GM04504 (cell line): ENCODE results near the gene SFN.
"Not testable (repeated sequence)": the region's sequence is repeated elsewhere in the genome, so short reads cannot be mapped to it uniquely, and the experiment has no call there.

Experiments
- DNase-seq: peaks from one replicate; pipeline ENCODE4 v3.0.0-alpha.2; 2012; ENCODE audit warnings: low read depth

SFN gene

GRCh38 chr1:26839339-26839722, 23.6 kb upstream of the SFN start:
- DNase-seq = no peak

GRCh38 chr1:26839779-26840178, 23.2 kb upstream of the SFN start:
- no peak for DNase-seq

GRCh38 chr1:26844424-26845196, 18.3 kb upstream of the SFN start:
- no peak for DNase-seq

DNA sequence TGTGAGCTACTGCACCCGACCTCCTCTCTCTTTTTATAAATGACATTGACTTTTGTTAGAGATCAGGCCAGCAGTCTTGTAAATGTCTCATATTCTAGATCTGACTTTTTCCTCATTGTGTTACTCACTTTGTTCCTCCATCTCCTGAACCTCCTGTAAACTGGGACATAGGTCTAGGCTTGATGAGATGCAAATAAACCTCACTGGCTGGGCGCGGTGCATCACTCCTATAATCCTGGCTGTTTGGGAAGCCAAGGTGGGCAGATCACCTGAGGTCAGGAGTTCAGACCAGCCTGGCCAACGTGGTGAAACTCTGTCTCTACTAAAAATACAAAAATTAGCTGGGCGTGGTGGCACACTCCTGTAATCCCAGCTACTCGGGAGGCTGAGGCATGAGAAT, 15.1 kb upstream of the SFN start:
- DNase-seq = not testable (repeated sequence)

GRCh38 chr1:26848499-26848898, 14.4 kb upstream of the SFN start:
- no peak for DNase-seq

- DNase-seq = peak; percentile 66
Observed at GRCh38 chr1:26848941-26849774, 13.8 kb upstream of the SFN start.

- DNase-seq = no peak
Observed at GRCh38 chr1:26851106-26851684, 11.8 kb upstream of the SFN start.

GRCh38 chr1:26852701-26853100, 10.2 kb upstream of the SFN start:
- DNase-seq = no peak

- DNase-seq = peak; percentile 76
Observed at GRCh38 chr1:26853156-26853555, 9.8 kb upstream of the SFN start.

DNA sequence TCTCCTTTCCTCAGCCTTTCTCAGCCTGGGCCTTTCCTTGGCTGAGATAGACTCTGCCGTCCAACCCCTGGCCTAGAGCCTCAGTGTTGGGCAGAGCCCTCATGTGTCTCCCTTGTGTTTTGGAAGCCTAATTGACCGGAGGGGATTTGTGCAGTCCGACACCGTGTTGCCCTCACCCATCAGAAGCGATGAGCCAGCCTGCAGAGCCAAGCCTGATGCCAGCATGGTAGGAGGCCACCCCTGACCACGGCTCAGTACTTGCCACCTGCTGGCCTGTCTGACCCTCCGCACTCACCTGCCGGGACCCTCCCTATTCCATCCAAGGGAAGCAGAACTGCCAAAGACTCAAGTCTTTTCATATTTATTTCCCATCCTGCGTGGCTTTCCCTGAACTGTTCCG, 9.3 kb upstream of the SFN start:
- no peak for DNase-seq

DNA sequence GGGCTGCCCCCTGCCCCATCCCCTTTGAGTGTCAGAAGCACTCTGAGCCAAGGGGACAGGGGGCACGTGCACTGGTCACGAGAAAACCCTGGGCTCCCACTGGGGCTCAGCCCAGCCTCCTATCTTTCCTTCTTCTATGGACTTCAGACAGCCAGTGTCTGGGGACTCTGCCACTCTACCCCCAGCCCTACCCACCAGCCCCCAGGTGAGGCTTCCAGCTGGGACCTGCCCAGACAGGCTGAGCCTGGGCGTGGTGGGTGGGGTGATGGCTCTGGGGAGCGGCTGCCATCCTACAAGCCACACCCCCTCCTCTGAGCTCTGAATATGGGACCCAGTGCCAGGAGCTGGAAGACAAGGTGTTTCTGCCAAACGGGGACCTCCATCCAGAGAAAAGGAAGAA, 8.0 kb upstream of the SFN start:
- DNase-seq = no peak

DNA sequence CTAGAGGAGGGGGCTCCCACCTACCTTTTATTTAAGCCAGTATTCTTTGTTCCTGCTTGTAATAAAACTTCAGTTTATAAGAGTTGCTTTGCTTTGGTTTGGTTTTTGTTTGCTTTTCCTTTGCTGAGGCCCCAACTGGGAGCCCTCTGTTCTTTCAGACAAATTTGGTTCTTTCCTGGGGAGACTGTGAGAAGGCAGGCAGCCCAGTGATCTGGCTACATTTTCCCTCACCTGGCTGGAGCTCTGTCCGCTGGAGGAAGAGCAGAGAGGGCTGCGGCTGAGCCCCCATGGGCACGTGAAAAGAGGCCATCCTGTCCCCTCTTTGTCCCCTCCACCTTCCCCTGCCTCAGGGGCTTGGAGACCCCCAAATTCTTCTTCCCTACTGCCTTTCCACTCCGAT, 7.3 kb upstream of the SFN start:
- no peak for DNase-seq

- no peak for DNase-seq
Observed at GRCh38 chr1:26856181-26856580, 6.8 kb upstream of the SFN start.

DNA sequence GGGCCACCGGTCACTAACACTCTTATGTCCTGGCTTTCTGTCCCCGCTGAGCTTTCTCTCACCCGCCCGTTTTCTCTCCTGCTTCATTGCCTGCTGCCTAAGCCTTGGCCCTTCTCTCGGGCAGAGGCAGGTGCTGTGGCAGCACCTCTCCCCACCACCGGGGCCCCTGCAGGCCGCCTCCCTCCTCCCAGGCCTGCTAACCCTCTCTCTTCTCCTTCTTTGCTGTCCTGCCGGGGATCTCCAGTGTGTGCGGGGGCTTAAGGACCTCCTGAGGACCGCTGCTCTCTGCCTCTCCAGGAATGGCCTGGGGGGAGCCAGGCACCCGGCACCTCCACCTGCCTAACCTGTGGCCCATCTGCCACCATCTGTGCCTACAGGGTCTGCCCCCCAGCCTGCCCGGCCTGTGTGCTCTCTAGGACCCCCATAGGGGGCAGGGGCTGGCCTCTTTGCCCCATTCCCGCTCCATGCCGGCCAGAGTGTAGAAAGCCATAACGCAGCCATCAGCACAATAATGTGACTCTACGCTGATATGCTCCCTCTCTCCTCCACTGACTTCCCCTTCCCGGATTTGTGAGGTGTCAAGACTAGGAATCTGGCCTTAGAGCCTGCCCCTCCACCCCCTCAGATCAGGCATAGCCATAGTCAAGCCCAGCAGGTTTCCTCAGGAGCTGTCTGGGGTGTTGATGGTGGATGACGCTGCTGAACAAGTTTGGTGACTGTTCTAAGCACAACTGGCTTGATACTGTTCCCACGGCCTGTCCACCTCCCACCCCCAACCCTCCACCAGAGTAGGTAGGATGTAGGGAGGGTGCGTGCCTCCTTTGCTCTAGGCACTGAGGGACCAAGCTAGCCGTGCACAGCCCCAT, 6.1 kb upstream of the SFN start:
- DNase-seq = no peak

GRCh38 chr1:26857473-26858060, 5.4 kb upstream of the SFN start:
- no peak for DNase-seq

- DNase-seq = no peak
Observed at GRCh38 chr1:26858160-26858559, 4.8 kb upstream of the SFN start.

DNA sequence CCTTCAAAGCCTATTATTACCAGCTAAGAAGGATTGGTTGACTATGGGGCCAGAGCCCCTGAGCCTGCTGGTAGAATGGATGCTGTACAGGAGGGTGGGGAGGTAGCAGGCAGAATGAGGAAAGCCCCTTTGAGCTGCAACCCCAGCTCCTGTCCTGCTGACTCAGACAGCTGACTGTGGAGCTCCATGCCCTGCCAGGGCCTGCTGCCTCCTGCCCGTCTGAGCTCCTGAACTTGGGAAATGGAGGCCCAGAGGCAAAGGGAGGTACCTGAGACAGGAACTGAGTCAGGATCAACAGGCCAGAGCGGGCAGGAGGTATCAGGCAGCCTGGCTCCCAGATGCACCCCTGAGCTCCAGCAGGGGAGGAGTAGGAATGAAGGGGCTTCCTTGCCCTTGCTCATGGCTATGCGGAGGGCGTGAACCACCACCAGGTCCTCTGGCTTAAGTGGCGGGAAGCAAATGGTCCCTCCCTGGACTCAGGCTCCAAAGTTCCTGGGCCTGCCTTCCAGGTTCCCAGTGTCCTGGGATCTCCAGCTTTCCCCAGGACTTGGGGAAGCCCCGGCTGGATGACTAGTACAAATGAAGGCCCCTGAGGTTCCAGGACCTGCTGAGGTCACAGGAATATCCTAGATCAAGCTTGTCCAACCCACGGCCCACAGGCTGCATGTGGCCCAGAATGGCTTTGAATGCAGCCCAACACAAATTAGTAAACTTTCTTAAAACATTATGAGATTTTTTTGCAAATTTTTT, 3.9 kb upstream of the SFN start:
- DNase-seq = no peak

DNA sequence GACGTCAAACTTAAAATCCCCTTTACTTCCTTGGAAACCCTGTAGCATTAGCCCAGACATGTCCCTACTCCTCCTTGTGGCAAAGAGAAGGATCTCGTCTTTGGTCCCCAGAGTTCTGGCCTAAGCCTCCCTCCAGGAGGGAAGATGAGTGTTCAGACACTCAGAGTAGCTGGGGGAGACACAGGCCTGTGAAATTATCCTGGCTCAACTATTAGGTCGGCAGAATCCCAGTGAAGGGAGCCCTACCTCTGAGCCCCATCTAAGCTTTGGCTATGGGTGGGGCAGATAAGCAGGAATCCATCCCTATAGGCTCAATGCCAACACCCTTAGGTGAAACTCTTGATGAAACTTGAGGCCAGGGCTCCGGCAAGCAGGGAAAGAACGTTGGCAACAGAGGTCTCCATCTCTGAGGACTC, 1.7 kb upstream of the SFN start:
- no peak for DNase-seq

GRCh38 chr1:26861889-26862378, 1.0 kb upstream of the SFN start:
- no peak for DNase-seq

- no peak for DNase-seq
Observed at GRCh38 chr1:26863685-26864077, 732 bp downstream of the SFN start.
